ENCODE measurements around the gene IL1F10.

Gene IL1F10

DNA sequence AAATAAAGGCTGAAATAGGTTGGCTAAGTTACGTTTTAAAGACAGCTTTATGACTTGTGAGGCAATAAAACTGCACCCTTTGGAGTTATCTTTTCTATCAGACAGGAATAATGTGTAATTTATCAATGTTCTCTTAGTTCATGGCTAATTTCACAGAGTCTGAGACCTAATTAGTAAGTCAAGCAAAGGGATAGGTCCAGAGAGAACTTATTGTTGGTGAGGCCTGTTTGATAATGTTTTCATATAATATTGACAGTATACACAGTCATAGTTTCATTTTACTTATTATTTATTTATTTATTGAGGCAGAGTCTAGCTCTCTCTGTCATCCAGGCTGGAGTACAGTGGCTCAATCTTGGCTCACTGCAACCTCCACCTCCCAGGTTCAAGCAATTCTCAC lies 10.7 kb upstream of the IL1F10 start:
- no peak overlapping the region for H3K4me3 ChIP-seq (ENCODE audit: insufficient read depth, low read length, poor library complexity, severe bottlenecking)

DNA sequence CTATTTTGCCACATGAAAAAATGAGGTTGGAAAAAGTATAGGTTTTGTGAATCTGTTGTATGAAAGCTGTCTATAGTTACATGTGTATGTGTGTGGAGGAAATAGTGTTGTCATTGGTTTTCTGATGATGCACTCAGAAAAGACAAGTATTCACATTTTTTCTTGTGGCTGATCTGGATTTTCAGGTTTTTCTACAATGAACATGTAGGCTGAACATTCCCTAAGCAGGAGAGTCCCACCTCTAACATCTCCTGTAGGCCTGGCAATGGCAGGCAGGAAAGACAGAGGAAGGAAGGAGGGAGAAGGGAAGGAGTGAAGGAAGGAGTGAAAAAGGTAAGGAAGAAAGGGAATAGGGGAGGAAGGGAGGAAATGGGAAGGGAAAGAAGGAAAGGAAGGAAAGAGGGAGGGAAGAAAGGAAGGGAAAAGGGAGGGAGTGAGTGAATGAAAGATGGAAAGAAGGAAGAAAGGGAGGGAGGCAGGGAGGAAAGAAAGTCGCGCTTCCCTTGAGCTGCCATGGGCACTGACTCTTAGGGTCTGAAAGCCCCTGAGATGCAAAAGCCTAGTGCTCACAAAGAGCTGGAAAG lies 9.3 kb upstream of the IL1F10 start:
- no peaks in the 10 kb centered on the region for H3K79me2 ChIP-seq (ENCODE audit: insufficient read depth, low read length)
- no peak overlapping the region for H3K27ac ChIP-seq (ENCODE audit: low read depth, low read length)
- no peak overlapping the region for H2AFZ ChIP-seq (ENCODE audit: low read depth, low read length, severe bottlenecking)
- no peak overlapping the region for H3K9ac ChIP-seq (ENCODE audit: low read length)
- H3K4me3 ChIP-seq (ENCODE audit: insufficient read depth, low read length, poor library complexity, severe bottlenecking), result no peak overlapping the region
- TF ChIP-seq EZH2phosphoT487 (conservative IDR thresholded peaks at IDR 0.05; ENCODE audit: low read length), result no peak
- TF ChIP-seq, protein P1, sequence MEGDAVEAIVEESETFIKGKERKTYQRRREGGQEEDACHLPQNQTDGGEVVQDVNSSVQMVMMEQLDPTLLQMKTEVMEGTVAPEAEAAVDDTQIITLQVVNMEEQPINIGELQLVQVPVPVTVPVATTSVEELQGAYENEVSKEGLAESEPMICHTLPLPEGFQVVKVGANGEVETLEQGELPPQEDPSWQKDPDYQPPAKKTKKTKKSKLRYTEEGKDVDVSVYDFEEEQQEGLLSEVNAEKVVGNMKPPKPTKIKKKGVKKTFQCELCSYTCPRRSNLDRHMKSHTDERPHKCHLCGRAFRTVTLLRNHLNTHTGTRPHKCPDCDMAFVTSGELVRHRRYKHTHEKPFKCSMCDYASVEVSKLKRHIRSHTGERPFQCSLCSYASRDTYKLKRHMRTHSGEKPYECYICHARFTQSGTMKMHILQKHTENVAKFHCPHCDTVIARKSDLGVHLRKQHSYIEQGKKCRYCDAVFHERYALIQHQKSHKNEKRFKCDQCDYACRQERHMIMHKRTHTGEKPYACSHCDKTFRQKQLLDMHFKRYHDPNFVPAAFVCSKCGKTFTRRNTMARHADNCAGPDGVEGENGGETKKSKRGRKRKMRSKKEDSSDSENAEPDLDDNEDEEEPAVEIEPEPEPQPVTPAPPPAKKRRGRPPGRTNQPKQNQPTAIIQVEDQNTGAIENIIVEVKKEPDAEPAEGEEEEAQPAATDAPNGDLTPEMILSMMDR (IDR thresholded peaks at IDR 0.05; ENCODE audit: insufficient read depth, low read length, poor library complexity, severe bottlenecking), result no peak
- no peaks in the 10 kb centered on the region for H3K9me2 ChIP-seq (replicated peaks; ENCODE audit: insufficient read depth, low read length)
- H3K4me2 ChIP-seq (ENCODE audit: low read depth, low read length, poor library complexity, severe bottlenecking), result no peak overlapping the region
- no peaks in the 10 kb centered on the region for H4K20me1 ChIP-seq (ENCODE audit: low read depth, low read length)
- no peaks in the 10 kb centered on the region for H3F3A ChIP-seq (ENCODE audit: insufficient read depth)
- H3K27me3 ChIP-seq (ENCODE audit: low read length), result no peaks in the 10 kb centered on the region
- H3K36me3 ChIP-seq (ENCODE audit: low read length), result no peaks in the 10 kb centered on the region
- peaks cover 10% of the 10 kb centered on the region; the same call in 1 of the 2 replicates for H3K9me3 ChIP-seq (ENCODE audit: insufficient read depth, low read length)

More for the DNA sequence above, 10.7 kb upstream of the IL1F10 start:
- no peak overlapping the region for H2AFZ ChIP-seq (ENCODE audit: low read depth, low read length, severe bottlenecking)
- no peaks in the 10 kb centered on the region for H4K20me1 ChIP-seq (ENCODE audit: low read depth, low read length)
- no peaks in the 10 kb centered on the region for H3K79me2 ChIP-seq (ENCODE audit: insufficient read depth, low read length)
- H3K9me3 ChIP-seq (ENCODE audit: insufficient read depth, low read length), result peaks cover 10% of the 10 kb centered on the region; the same call in 1 of the 2 replicates
- no peaks in the 10 kb centered on the region for H3K27me3 ChIP-seq (ENCODE audit: low read length)
- H3K9ac ChIP-seq (ENCODE audit: low read length), result no peak overlapping the region
- no peaks in the 10 kb centered on the region for H3K9me2 ChIP-seq (replicated peaks; ENCODE audit: insufficient read depth, low read length)
- H3K27ac ChIP-seq (ENCODE audit: low read depth, low read length), result no peak overlapping the region
- TF ChIP-seq, protein P1 (IDR thresholded peaks at IDR 0.05; ENCODE audit: insufficient read depth, low read length, poor library complexity, severe bottlenecking), result no peak
- no peak for TF ChIP-seq EZH2phosphoT487 (conservative IDR thresholded peaks at IDR 0.05; ENCODE audit: low read length)
- no peaks in the 10 kb centered on the region for H3F3A ChIP-seq (ENCODE audit: insufficient read depth)
- H3K36me3 ChIP-seq (ENCODE audit: low read length), result no peaks in the 10 kb centered on the region
- no peak overlapping the region for H3K4me2 ChIP-seq (ENCODE audit: low read depth, low read length, poor library complexity, severe bottlenecking)

DNA sequence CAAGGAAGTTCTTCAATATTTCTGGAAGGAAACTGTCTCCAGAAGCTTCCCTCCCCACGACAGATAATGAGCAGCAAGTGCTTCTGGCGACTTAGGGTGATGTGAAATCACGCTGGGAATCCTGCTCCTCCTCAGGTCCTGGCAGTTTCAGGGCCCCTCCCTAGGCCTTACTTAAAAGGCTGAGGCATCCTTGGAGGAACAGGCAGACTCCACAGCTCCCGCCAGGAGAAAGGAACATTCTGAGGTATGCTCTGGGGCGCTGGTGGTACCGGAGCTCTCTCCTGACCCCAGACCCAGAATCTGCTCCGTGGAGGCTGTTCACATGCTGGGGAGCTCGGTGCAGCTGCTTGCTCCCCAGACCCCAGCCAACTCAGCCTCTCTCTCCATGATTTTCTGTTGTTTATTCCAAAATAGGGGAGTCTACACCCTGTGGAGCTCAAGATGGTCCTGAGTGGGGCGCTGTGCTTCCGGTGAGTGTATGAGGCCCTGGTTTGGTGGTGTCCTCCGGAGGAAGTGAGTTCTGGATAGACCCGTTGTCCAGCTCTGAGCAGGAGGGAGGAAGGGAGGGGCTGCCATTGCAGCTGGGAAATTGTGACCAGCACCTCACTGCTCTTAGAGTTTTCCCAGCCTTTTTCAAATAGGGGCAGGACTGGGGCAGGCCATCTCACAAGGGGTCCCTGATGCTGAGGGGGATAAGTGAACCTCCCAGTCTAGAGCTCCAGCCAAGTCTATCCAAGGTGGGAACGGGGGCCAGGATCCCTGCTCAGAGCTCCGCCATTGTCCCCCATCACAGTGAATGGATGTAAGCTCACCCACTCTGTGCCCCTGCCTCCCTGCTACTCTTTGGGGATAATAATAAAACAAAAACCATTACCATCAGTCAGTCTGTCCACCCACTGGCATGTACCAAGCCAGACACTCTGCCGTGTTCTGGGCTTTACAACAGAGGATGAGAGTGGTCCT lies 8.5 kb upstream of the IL1F10 start, which contains the start of gene IL36RN:
Gene IL36RN, plus strand, starts transcription at position 201 of the 963 bp plus-strand sequence. Its CDS starts 241 bp downstream, at position 442.
- no peaks in the 10 kb centered on the region for H4K20me1 ChIP-seq (ENCODE audit: low read depth, low read length)
- H3F3A ChIP-seq (ENCODE audit: insufficient read depth), result no peaks in the 10 kb centered on the region
- no peaks in the 10 kb centered on the region for H3K9me2 ChIP-seq (replicated peaks; ENCODE audit: insufficient read depth, low read length)
- H3K79me2 ChIP-seq (ENCODE audit: insufficient read depth, low read length), result no peaks in the 10 kb centered on the region
- no peak within 1 kb of the TSS for H3K4me2 ChIP-seq (ENCODE audit: low read depth, low read length, poor library complexity, severe bottlenecking)
- no peak within 1 kb of the TSS for H2AFZ ChIP-seq (ENCODE audit: low read depth, low read length, severe bottlenecking)
- H3K4me3 ChIP-seq (ENCODE audit: insufficient read depth, low read length, poor library complexity, severe bottlenecking), result no peak within 1 kb of the TSS
- H3K36me3 ChIP-seq (ENCODE audit: low read length), result no peaks in the 10 kb centered on the region
- no peaks in the 10 kb centered on the region for H3K27me3 ChIP-seq (ENCODE audit: low read length)
- peaks cover 10% of the 10 kb centered on the region; the same call in 1 of the 2 replicates for H3K9me3 ChIP-seq (ENCODE audit: insufficient read depth, low read length)
- TF ChIP-seq, protein P1 (IDR thresholded peaks at IDR 0.05; ENCODE audit: insufficient read depth, low read length, poor library complexity, severe bottlenecking), result no peak
- no peak for TF ChIP-seq EZH2phosphoT487 (conservative IDR thresholded peaks at IDR 0.05; ENCODE audit: low read length)
- no peak within 1 kb of the TSS for H3K9ac ChIP-seq (ENCODE audit: low read length)
- H3K27ac ChIP-seq (ENCODE audit: low read depth, low read length), result no peak within 1 kb of the TSS
